ENCODE results near the gene CEP41.

The CEP41 gene

DNA sequence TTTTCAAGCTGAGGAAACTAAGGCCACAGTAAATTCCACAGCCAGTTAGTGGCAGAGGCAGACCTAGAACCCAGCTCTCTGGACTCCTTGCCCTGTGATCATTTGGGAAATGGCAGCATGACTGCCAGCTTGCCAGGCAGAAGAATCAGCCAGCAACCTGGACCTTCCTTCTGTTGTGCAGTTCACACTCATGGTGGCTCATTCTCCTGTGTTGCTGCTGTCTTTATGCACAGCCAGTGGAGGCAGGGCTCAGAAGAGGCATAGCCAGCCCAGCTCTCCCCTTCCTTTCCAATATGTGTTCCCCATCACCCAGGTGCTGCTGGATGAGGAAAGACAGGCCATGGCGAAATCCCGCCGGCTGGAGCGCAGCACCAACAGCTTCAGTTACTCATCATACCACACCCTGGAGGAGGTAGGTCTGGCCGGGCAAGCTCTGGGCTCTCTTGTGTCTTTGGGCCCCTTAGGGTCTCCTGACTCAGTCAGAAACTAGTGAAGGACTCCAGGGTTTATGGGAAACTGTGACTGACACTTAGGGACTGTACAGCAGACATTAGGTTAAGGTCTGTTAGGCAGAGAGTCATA lies 81.4 kb downstream of the CEP41 start:
- no peak for TF ChIP-seq TOX (CRISPR knock-in tag; IDR thresholded peaks at IDR 0.05; ENCODE audit: borderline replicate concordance)
- TF ChIP-seq, protein P1, sequence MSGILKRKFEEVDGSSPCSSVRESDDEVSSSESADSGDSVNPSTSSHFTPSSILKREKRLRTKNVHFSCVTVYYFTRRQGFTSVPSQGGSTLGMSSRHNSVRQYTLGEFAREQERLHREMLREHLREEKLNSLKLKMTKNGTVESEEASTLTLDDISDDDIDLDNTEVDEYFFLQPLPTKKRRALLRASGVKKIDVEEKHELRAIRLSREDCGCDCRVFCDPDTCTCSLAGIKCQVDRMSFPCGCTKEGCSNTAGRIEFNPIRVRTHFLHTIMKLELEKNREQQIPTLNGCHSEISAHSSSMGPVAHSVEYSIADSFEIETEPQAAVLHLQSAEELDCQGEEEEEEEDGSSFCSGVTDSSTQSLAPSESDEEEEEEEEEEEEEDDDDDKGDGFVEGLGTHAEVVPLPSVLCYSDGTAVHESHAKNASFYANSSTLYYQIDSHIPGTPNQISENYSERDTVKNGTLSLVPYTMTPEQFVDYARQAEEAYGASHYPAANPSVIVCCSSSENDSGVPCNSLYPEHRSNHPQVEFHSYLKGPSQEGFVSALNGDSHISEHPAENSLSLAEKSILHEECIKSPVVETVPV (CRISPR knock-in tag; IDR thresholded peaks at IDR 0.05) = no peak
- TF ChIP-seq ZC3H10 (CRISPR knock-in tag; IDR thresholded peaks at IDR 0.05) = no peak
- TF ChIP-seq ZFP3 (CRISPR knock-in tag; IDR thresholded peaks at IDR 0.05) = no peak
- no peak for TF ChIP-seq ZNF70 (CRISPR knock-in tag; IDR thresholded peaks at IDR 0.05)
- TF ChIP-seq ESRRG (CRISPR knock-in tag; IDR thresholded peaks at IDR 0.05) = no peak
- TF ChIP-seq GLIS3 (CRISPR knock-in tag; IDR thresholded peaks at IDR 0.05) = no peak
- no peak for TF ChIP-seq OSR1 (CRISPR knock-in tag; IDR thresholded peaks at IDR 0.05)
- no peak for ATAC-seq

DNA sequence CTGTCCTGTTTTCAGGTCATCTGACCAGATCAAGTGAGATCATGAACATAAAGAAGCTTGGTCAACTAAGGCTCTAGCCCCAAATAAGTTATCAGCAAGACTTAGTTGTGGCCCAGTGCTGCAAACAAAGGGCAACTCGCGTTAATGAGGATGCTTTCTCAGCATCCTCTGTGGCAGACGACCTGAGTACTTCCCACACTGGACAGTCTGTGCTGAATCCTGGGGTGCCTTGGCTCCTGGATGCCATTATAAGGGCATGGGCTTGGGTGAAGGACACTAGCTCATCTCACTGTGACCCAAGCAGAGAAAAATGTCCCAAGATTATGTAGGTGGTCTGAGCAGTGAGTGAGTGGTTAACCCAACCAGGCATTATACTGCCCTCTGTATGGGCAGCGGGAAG lies 82.3 kb downstream of the CEP41 start:
- no peak for ATAC-seq

DNA sequence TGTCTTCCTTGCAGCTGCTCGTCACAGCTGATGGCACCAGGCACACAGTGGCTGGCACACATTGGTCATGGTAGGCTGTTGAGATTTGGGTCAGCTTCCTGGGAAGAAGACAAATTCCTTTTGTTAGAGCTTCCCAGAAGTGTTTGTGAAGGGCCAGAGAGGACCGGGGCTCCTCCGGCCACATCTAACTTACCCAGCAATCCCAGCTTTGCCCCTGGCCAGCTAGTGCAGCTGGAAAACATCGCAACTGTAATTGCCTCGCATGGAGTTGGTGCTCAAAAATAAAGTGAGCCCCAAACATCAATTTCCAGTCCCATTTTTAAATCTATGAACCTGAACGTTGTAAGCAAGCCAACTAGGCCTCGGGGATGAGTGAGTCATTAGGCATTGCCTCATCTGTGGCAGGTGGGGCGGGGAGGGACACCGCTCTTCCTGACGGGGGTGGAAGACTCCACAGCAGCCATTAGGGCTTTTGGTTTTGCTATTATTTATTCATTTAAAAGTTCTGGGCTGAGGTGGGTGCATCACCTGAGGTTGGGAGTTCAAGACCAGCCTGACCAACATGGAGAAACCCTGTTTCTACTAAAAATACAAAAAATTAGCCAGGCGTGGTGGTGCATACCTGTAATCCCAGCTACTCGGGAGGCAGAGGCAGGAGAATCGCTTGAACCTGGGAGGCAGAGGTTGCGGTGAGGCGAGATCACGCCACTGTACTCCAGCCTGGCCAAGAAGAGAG lies 83.8 kb downstream of the CEP41 start:
- peak; percentile 9 for ATAC-seq
- TF ChIP-seq SNAI2 (CRISPR knock-in tag; IDR thresholded peaks at IDR 0.05) = 0 out of 2 replicates have a peak, but pooled peaks have one; percentile 37
- no peak for TF ChIP-seq BACH2 (CRISPR knock-in tag; IDR thresholded peaks at IDR 0.05; ENCODE audit: borderline replicate concordance)
- TF ChIP-seq ZFP3 (CRISPR knock-in tag; IDR thresholded peaks at IDR 0.05) = peak; percentile 46
- TF ChIP-seq GLIS3 (CRISPR knock-in tag; IDR thresholded peaks at IDR 0.05) = no peak
- TF ChIP-seq, protein P2, sequence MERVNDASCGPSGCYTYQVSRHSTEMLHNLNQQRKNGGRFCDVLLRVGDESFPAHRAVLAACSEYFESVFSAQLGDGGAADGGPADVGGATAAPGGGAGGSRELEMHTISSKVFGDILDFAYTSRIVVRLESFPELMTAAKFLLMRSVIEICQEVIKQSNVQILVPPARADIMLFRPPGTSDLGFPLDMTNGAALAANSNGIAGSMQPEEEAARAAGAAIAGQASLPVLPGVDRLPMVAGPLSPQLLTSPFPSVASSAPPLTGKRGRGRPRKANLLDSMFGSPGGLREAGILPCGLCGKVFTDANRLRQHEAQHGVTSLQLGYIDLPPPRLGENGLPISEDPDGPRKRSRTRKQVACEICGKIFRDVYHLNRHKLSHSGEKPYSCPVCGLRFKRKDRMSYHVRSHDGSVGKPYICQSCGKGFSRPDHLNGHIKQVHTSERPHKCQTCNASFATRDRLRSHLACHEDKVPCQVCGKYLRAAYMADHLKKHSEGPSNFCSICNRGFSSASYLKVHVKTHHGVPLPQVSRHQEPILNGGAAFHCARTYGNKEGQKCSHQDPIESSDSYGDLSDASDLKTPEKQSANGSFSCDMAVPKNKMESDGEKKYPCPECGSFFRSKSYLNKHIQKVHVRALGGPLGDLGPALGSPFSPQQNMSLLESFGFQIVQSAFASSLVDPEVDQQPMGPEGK (CRISPR knock-in tag; IDR thresholded peaks at IDR 0.05; ENCODE audit: borderline replicate concordance) = peak; percentile 72; the same call in 1 of the 2 replicates
- TF ChIP-seq, protein P1 (CRISPR knock-in tag; IDR thresholded peaks at IDR 0.05) = no peak
- TF ChIP-seq, protein P3, sequence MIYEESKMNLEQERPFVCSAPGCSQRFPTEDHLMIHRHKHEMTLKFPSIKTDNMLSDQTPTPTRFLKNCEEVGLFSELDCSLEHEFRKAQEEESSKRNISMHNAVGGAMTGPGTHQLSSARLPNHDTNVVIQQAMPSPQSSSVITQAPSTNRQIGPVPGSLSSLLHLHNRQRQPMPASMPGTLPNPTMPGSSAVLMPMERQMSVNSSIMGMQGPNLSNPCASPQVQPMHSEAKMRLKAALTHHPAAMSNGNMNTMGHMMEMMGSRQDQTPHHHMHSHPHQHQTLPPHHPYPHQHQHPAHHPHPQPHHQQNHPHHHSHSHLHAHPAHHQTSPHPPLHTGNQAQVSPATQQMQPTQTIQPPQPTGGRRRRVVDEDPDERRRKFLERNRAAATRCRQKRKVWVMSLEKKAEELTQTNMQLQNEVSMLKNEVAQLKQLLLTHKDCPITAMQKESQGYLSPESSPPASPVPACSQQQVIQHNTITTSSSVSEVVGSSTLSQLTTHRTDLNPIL (CRISPR knock-in tag; IDR thresholded peaks at IDR 0.05; ENCODE audit: low read depth) = 0 out of 2 replicates have a peak, but pooled peaks have one; percentile 41
- no peak for TF ChIP-seq TOX (CRISPR knock-in tag; IDR thresholded peaks at IDR 0.05; ENCODE audit: borderline replicate concordance)
- no peak; the same call in 1 of the 2 replicates for TF ChIP-seq ISL1 (CRISPR knock-in tag; IDR thresholded peaks at IDR 0.05)

More for the DNA sequence above, 82.3 kb downstream of the CEP41 start:
- no peak for TF ChIP-seq GLIS3 (CRISPR knock-in tag; IDR thresholded peaks at IDR 0.05)
- no peak for TF ChIP-seq BACH2 (CRISPR knock-in tag; IDR thresholded peaks at IDR 0.05; ENCODE audit: borderline replicate concordance)
- no peak for TF ChIP-seq TOX (CRISPR knock-in tag; IDR thresholded peaks at IDR 0.05; ENCODE audit: borderline replicate concordance)
- no peak for TF ChIP-seq CSDC2 (CRISPR knock-in tag; IDR thresholded peaks at IDR 0.05)
- no peak for TF ChIP-seq ZFP30 (CRISPR knock-in tag; IDR thresholded peaks at IDR 0.05)
- TF ChIP-seq, protein P1 (CRISPR knock-in tag; IDR thresholded peaks at IDR 0.05) = no peak
- TF ChIP-seq, protein P3 (CRISPR knock-in tag; IDR thresholded peaks at IDR 0.05; ENCODE audit: low read depth) = no peak
- TF ChIP-seq, protein P4, sequence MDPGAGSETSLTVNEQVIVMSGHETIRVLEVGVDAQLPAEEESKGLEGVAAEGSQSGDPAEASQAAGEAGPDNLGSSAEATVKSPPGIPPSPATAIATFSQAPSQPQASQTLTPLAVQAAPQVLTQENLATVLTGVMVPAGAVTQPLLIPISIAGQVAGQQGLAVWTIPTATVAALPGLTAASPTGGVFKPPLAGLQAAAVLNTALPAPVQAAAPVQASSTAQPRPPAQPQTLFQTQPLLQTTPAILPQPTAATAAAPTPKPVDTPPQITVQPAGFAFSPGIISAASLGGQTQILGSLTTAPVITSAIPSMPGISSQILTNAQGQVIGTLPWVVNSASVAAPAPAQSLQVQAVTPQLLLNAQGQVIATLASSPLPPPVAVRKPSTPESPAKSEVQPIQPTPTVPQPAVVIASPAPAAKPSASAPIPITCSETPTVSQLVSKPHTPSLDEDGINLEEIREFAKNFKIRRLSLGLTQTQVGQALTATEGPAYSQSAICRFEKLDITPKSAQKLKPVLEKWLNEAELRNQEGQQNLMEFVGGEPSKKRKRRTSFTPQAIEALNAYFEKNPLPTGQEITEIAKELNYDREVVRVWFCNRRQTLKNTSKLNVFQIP (CRISPR knock-in tag; IDR thresholded peaks at IDR 0.05; ENCODE audit: borderline replicate concordance, low read depth) = no peak
- TF ChIP-seq SNAI2 (CRISPR knock-in tag; IDR thresholded peaks at IDR 0.05) = no peak
- TF ChIP-seq ISL1 (CRISPR knock-in tag; IDR thresholded peaks at IDR 0.05) = no peak
- no peak for TF ChIP-seq ZC3H10 (CRISPR knock-in tag; IDR thresholded peaks at IDR 0.05)
- no peak for TF ChIP-seq OSR1 (CRISPR knock-in tag; IDR thresholded peaks at IDR 0.05)
- TF ChIP-seq ARNTL (CRISPR knock-in tag; IDR thresholded peaks at IDR 0.05; ENCODE audit: borderline replicate concordance, low read depth) = no peak
- no peak for TF ChIP-seq RARB (CRISPR knock-in tag; IDR thresholded peaks at IDR 0.05)
- no peak for TF ChIP-seq ZNF70 (CRISPR knock-in tag; IDR thresholded peaks at IDR 0.05)
- no peak for TF ChIP-seq ZNF565 (CRISPR knock-in tag; conservative IDR thresholded peaks at IDR 0.05; ENCODE audit: low read depth)

Measured in SK-N-SH treated with all-trans-retinoic acid at 6 μM for 48 hours (cell line).